SH-SY5Y (cell line): ENCODE results near the gene OXA1L.

Source experiments
- GATA2 ChIP-seq: IDR thresholded peaks from 2 replicates; pipeline ENCODE4 v1.6.1; 2011; ENCODE audit warnings: mild to moderate bottlenecking, low read depth, low read length
- GATA3 ChIP-seq: IDR thresholded peaks from 2 replicates; pipeline ENCODE4 v1.6.1; 2011; ENCODE audit warnings: low read depth, mild to moderate bottlenecking, low read length, moderate library complexity

The OXA1L gene

GRCh38 chr14:22791301-22791700 lies 24.8 kb downstream of the OXA1L start:
- TF ChIP-seq GATA2: no peak
- no peak for TF ChIP-seq GATA3

DNA sequence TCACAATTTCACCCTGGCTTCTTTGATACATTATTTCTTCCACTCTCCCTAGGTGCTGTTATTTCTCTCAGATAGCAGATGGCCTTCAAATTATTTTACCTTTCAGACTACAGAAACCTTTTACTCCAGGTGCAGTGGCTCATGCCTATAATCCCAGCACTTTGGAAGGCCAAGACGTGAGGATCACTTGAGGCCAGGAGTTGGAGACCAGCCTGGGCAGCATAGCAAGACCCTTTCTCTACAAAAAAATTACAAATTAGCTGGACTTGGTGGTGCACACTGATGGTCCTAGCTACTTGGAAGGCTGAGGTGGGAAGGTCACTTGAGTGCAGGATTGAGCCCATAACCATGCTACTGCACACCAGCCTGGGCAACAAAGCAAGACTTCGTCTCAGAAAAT lies 25.7 kb downstream of the OXA1L start:
- TF ChIP-seq GATA3: no peak
- no peak for TF ChIP-seq GATA2

DNA sequence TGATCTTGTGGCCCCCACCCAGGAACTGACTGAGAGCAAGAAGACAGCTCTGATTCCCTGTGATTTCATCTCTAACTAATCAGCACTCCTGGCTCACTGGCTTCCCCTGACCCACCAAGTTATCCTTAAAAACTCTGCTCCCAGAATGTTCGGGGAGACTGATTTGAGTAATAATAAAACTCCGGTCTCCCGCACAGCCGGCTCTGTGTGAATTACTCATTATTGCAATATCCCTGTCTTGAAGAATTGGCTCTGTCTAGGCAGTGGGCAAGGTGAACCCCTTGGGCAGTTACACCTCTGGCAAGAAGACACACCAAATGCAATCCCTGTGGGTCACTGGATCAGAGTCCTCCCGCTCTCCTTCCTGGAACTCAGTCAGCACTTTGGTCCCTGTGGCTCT lies 27.5 kb downstream of the OXA1L start:
- TF ChIP-seq GATA2 (no peak), GATA3 (no peak)

GRCh38 chr14:22794551-22794951 lies 28.1 kb downstream of the OXA1L start:
- TF ChIP-seq GATA3 (no peak), GATA2 (no peak)

GRCh38 chr14:22796087-22796707 lies 29.7 kb downstream of the OXA1L start:
- TF ChIP-seq GATA3 (no peak), GATA2 (no peak)

GRCh38 chr14:22797017-22797917 lies 30.8 kb downstream of the OXA1L start:
- no peak for TF ChIP-seq GATA3
- TF ChIP-seq GATA2: no peak

GRCh38 chr14:22798528-22798927 lies 32.0 kb downstream of the OXA1L start:
- TF ChIP-seq GATA3: no peak
- TF ChIP-seq GATA2: no peak

GRCh38 chr14:22800346-22800745 lies 33.9 kb downstream of the OXA1L start:
- TF ChIP-seq GATA2: no peak
- no peak for TF ChIP-seq GATA3

- no peak for TF ChIP-seq GATA3
- TF ChIP-seq GATA2: no peak
Measured at GRCh38 chr14:22801716-22802115, 35.2 kb downstream of the OXA1L start.

GRCh38 chr14:22802860-22803686 lies 36.6 kb downstream of the OXA1L start:
- TF ChIP-seq GATA2: no peak
- no peak for TF ChIP-seq GATA3

DNA sequence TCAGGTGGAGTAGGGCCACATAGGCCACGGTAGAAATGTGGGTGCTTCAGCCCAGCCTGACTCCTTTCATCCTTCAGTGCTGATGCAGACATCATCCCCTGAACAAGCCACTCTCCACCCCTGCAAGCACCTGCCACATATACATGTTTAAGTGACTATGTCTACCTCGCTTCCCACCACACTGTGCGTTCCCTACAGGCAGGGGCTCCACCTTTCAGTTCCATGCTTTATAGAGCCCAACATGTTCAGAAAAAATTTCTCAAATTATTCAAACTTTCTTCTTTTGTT lies 37.1 kb downstream of the OXA1L start:
- no peak for TF ChIP-seq GATA3
- no peak for TF ChIP-seq GATA2

DNA sequence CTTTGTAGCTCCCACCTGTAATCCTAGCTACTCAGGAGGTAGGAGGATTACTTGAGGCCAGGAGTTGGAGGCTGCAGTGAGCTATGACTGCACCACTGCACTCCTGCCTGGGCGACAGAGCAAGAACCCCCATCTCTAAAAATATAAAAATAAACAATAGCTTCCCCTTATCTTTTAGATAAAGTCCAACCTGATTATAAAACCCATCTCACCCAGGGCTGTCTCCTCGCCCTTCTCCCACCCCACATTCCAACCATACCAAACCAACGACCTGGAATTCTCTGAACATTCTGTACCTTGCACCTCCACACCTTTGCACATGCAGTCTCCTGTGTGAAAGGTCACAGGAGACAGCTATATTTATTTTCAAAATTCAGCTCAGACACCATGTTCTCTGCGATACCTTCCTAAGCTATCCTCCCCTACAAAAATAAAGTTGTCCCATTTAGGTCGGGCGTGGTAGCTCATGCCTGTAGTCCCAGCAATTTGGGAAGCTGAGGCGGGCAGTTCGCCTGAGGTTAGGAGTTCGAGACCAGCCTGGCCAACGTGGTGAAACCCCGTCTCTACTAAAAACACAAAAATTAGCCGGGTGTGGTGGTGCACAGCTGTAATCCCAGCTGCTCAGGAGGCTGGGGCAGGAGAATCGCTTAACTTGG lies 41.1 kb downstream of the OXA1L start:
- TF ChIP-seq GATA3: no peak

- TF ChIP-seq GATA3 (no peak), GATA2 (no peak)
Measured at GRCh38 chr14:22808388-22809209, 42.1 kb downstream of the OXA1L start.

GRCh38 chr14:22811722-22812121 lies 45.2 kb downstream of the OXA1L start:
- no peak for TF ChIP-seq GATA3
- no peak for TF ChIP-seq GATA2
